GM18505 (cell line): ENCODE data around the gene RAB44.

Experiments
- ATAC-seq: cut with Tn5 transposase; IDR thresholded peaks from one replicate; pipeline ENCODE4 v1.9.1; 2021; ENCODE audit not compliant: unreplicated experiment
- POLR2A ChIP-seq: IDR thresholded peaks from 4 replicates; pipeline ENCODE4 v1.6.1; 2011; ENCODE audit warnings: borderline replicate concordance; ENCODE audit not compliant: insufficient read depth, insufficient read length; ENCODE audit errors: extremely low read depth

The RAB44 gene

GRCh38 chr6:36662380-36662779 is 35.2 kb upstream of the RAB44 start:
- no peak for TF ChIP-seq POLR2A
- no peak for ATAC-seq

- no peak for TF ChIP-seq POLR2A
- ATAC-seq, result no peak
Observed at GRCh38 chr6:36662827-36663256, 34.8 kb upstream of the RAB44 start.

- TF ChIP-seq POLR2A, result no peak
- no peak for ATAC-seq
Observed at GRCh38 chr6:36663504-36664446, 33.9 kb upstream of the RAB44 start.

- no peak for TF ChIP-seq POLR2A
- ATAC-seq, result no peak
Observed at GRCh38 chr6:36665180-36665579, 32.4 kb upstream of the RAB44 start.

- ATAC-seq, result no peak
- TF ChIP-seq POLR2A, result no peak
Observed at GRCh38 chr6:36666287-36666686, 31.3 kb upstream of the RAB44 start.

- peak; percentile 78 for ATAC-seq
Observed at GRCh38 chr6:36666826-36667591, 30.6 kb upstream of the RAB44 start.

GRCh38 chr6:36668591-36668990 is 29.0 kb upstream of the RAB44 start:
- no peak for ATAC-seq
- TF ChIP-seq POLR2A, result no peak

More at GRCh38 chr6:36666826-36667591, 30.6 kb upstream of the RAB44 start:
- peak; percentile 40 for TF ChIP-seq POLR2A

- ATAC-seq, result no peak
- TF ChIP-seq POLR2A, result no peak
Observed at GRCh38 chr6:36669002-36669401, 28.6 kb upstream of the RAB44 start.

GRCh38 chr6:36670271-36670670 is 27.4 kb upstream of the RAB44 start:
- TF ChIP-seq POLR2A, result no peak
- no peak for ATAC-seq

- no peak for ATAC-seq
- TF ChIP-seq POLR2A, result no peak
Observed at GRCh38 chr6:36671687-36672375, 25.8 kb upstream of the RAB44 start.

- no peak for TF ChIP-seq POLR2A
- no peak for ATAC-seq
Observed at GRCh38 chr6:36673882-36674281, 23.7 kb upstream of the RAB44 start.

GRCh38 chr6:36674942-36675341 is 22.7 kb upstream of the RAB44 start:
- TF ChIP-seq POLR2A, result no peak
- ATAC-seq, result no peak

GRCh38 chr6:36676141-36677058 is 21.2 kb upstream of the RAB44 start:
- TF ChIP-seq POLR2A, result no peak
- ATAC-seq, result no peak
